HG03571 (cell line): ENCODE measurements around the gene CLDN22.
"Not testable (repeated sequence)": the region's sequence is repeated elsewhere in the genome, so short reads cannot be mapped to it uniquely, and the experiment has no call there.

ENCODE experiments used
- ATAC-seq: cut with Tn5 transposase; IDR thresholded peaks from one replicate; pipeline ENCODE4 v1.9.1; 2021; ENCODE audit not compliant: unreplicated experiment

CLDN22 gene

GRCh38 chr4:183347566-183347965 is 27.5 kb upstream of the CLDN22 start:
- no peak for ATAC-seq

DNA sequence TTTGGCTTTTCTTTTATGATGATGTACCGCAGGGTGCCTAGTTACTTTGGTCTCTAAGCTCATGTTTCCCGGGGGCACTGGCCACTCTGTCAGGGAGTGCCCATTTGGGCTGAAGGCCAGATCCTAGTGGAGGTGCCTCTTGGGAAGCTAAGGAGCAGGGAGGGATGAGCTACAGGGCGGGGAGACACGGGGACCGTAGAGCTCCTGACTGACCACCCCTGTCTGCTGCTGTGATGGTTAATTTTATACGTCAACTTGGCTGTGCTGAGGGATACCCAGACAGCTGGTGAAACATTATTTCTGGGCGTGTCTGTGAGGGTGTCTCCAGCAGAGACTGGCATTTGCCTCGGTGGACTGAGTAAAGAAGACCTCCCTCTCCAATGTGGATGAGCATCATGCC is 27.1 kb upstream of the CLDN22 start:
- no peak for ATAC-seq

DNA sequence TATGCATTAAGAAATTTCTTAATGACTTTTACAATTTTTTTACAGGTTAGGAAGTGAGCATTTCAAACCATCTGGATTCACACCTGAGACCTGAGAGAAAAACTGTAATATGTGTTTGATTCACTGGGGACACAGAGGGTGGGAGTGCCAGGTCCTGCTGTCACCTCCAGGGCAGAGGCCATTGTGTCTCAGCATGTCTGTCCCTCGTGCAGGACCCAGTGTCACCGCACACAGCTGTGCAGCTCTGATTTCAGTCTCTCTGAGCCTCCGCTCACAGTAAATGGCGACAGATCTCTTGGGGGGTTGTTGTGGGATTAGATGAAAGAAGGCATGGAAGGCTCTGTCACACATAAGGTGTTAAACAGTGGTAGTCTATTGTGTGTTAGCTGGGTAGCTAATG is 25.2 kb upstream of the CLDN22 start:
- no peak for ATAC-seq

- ATAC-seq: no peak
Observed at GRCh38 chr4:183344523-183345255, 24.6 kb upstream of the CLDN22 start.

GRCh38 chr4:183343730-183344129 is 23.7 kb upstream of the CLDN22 start:
- ATAC-seq: no peak

DNA sequence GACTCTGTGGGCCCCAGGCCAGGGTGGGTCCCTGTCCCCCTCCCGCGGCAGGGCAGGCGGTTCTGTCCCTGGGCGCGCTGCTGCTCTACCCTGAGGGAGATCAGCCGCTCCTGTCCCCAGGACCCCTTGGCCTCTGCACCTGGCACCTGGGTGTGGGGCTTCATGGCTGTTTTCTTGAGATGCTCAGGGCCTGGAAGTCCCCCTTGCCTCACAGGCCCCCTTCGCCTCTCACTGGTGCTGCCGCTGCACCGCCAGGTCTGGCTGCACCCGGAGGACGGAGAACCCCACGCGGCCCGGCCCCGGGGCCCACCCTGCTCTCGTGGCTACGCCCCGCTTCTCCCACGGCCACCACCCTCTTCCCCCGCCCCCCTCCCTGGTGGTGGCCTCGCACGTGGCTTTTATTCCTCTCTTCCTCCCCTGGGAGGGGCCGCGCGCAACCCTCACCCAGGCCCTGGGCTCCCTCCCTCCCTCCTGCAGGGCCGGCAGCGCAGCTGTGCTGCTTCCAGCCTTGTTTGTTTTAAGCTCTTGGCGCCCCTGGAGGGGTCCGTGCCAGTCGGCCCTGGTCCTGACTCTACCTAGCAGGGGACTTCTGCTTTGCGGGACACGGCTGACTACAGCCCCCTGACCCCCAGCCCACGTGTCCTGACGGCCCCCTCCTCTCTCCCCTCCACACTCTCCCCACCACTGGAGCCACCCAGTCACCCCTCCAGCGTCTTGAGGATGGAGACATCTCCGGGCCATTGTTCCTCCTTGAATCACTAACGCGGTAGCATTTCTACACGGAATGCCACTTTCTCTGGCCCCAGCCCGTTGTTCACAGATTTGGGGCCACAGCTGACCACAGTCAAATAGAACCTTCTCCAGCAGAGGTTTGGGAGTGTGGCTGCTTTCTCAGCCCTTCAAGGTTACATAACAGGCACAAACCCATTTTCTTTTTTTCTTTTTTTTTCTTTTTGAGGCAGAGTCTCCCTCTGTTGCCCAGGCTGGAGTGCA is 22.8 kb upstream of the CLDN22 start:
- ATAC-seq: no peak

GRCh38 chr4:183337833-183338232 is 17.8 kb upstream of the CLDN22 start:
- no peak for ATAC-seq

DNA sequence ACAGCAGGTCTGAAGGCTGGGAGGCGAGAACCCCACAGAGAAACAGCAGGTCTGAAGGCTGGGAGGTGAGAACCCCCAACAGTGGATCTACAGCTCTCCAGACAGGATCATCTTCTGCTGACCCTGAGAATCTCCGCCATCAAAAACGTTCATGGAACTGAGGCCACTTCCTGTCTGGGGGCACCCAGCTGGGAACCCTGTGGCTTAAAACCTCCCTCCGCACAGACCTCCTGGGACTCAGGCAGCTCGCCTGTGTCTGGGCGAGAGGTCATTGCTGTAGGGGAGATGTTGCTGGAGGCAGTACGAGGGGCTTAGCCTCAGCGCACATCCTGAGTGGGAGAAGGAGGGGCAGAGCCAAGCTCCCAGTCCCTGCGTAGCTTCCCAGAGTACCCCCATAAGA is 17.3 kb upstream of the CLDN22 start:
- ATAC-seq: no peak

- no peak for ATAC-seq
Observed at GRCh38 chr4:183335369-183335940, 15.4 kb upstream of the CLDN22 start.

DNA sequence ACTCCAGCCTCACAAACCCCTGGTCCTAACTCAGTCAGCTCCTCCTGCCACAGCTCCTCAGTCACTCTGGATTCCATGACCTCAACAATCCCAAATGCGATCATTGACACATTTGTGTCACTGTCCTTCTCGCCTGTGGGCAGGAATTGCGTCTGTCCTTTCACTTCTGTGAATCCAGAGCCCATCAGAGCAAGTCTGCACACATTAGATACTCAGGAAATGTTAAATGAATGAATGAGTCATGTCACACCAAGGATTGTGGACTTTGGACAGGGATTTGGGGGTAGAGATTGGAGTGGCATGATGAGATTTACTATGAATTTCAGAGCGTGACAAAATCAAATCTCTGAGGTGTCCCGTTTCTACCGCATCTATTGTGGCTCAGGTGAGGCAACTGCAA is 13.9 kb upstream of the CLDN22 start:
- ATAC-seq: no peak

DNA sequence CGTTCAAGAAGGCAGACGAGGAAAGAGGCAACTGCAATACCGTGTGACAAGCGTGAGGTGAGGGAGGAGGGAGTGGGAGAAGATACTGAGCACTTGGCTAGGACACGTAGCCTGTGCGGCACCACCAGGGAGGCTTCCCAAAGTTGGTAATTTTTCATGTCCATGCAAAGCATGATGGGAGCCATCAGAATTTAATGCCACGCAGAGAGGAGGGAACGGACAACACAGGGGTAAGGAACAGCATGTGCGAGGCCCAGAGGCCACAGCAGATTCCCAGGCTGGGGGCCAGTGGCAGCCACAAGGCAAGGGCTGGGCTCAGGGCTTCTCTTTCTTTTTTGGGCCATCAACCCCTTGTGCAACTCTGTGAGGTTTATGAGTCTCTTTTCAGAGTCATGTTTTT is 13.1 kb upstream of the CLDN22 start:
- no peak for ATAC-seq

DNA sequence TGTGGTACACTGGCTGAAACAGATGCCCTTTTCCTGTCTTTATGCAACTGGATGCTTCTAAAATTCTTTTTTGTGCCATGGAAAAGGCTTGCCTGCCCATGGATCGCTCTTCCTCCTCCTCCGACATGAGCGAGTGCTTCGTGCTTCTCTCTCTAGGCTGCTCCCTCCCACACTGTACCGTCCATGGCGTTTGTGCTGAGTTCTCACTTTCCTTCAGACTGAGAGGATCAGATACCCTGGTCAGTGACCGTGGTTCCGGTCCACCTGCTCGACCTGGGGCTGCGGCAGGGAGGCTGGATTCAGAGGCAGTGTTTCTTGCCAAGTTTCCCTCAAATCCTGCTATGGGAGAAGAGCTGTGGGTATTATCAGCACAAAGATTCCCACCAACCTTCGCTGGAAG is 12.4 kb upstream of the CLDN22 start:
- no peak for ATAC-seq

- no peak for ATAC-seq
Observed at GRCh38 chr4:183330841-183331240, 10.8 kb upstream of the CLDN22 start.

DNA sequence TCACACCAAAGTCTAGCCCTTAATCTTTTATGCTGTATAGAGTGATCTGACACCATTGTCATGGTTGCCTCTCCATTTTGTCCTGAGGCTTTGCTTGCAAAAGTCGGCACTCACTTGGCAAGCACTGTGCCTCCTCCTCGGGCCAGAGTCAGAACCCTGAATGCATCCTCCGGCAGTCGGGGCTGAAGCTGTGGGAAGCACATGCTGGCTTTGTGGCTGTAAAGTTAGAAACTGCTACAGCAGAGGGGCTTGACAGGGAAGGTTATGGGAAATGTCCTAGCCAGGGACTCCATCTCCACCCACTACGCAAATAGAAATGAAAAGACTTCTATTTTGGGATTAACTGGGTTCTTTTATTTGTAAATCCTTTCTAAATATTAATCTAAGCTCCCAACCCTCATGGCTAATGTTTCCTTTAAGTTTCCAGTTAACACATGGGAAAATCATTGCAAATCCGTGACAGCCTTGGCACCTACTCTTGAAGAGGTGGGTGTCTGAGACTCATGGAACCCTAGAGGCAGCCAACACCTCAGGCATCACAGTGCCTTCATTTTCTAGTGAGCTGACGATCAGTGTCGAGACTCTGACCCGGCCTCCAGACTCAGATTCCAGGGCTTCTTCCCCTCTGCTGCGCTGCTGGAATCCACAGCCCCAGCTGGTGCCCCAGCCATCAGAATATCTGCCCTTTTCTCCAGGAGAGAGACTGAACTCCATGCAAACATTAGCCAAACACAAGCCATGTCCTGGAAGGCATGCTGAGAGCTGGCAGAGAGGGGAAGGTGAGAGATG is 10.1 kb upstream of the CLDN22 start:
- ATAC-seq: no peak

DNA sequence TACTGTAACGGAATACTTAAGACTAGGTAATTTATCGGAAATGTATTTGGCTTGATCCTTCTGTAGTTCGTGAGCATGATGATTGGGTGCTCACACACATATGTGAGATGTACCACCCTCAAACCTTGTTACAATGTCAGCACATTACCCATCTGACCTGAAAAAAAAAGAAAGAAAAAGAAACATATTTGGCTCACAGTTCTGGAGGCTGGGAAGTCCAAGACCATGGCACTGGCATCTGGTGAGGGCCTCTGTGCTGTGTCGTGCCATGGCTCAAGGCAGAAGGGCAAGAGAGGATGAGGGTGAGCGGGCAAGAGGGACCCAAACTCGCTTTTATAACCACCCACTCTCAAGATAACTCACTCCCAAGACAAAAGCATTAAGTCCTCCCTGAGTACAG is 9.2 kb upstream of the CLDN22 start:
- ATAC-seq: no peak

DNA sequence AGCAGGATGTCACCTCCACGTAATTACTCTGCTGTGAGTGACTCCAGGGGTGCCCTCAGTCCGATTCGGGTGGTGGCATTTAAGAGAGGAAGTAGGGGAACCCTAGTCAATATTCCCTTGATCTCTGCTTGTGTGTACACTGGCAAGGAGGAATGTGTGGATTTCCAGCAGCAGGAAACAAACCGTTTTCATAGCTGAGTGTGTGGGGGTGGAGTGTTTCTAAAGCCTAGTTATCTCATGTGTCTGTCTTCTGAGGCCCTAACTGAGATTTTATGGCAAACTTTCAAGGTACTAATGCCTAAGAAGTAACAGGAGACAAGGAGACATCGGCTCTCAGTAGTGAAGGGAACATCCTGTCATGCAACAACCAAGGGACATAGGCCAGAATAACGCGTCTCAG is 8.8 kb upstream of the CLDN22 start:
- no peak for ATAC-seq

- no peak for ATAC-seq
Observed at GRCh38 chr4:183327827-183328226, 7.8 kb upstream of the CLDN22 start.

GRCh38 chr4:183326853-183327252 is 6.8 kb upstream of the CLDN22 start:
- no peak for ATAC-seq

DNA sequence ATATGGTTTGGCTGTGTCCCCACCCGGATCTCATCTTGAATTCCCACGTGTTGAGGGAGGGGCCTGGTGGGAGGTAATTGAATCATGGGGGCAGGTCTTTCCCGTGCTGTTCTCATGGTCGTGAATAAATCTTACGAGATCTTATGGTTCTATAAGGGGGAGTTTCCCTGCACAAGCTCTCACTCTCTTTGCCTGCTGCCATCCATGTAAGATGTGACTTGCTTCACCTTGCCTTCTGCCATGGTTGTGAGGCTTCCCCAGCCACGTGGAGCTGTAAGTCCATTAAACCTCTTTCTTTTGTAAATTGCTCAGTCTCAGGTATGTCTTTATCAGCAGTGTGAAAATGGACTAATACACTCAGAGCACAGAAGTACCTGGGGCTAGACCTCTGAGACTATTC is 6.3 kb upstream of the CLDN22 start:
- not testable (repeated sequence) for ATAC-seq

- no peak for ATAC-seq
Observed at GRCh38 chr4:183324619-183325018, 4.5 kb upstream of the CLDN22 start.

GRCh38 chr4:183324056-183324455 is 4.0 kb upstream of the CLDN22 start:
- not testable (repeated sequence) for ATAC-seq
